Iris pigment epithelial cell (primary cell): Measurements from ENCODE around the gene FAM13C.
"Not testable (repeated sequence)": the region's sequence is repeated elsewhere in the genome, so short reads cannot be mapped to it uniquely, and the experiment has no call there.

Source experiments
- DNase-seq: peaks from one replicate; pipeline ENCODE4 v3.0.0-alpha.2; 2011; ENCODE audit warnings: low read depth

The FAM13C gene

DNA sequence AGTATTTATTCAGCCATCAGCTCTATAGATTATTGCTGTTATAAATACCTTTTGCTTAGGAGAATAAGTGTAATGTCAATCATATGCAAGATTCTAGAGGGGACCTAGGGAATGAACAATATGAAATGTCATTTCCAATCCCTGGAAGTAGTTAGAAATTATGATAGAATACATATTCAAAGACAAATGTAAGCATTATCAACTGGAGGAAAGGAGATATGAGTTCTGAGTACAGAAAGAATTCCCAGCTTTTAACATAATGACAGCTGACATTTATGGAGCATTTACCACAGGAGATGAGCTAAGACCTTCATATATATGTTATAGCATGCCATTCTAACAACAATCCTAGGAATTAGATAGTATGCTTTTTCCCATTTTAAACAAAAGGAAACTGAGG is 86.2 kb downstream of the FAM13C start:
- no peak for DNase-seq

DNA sequence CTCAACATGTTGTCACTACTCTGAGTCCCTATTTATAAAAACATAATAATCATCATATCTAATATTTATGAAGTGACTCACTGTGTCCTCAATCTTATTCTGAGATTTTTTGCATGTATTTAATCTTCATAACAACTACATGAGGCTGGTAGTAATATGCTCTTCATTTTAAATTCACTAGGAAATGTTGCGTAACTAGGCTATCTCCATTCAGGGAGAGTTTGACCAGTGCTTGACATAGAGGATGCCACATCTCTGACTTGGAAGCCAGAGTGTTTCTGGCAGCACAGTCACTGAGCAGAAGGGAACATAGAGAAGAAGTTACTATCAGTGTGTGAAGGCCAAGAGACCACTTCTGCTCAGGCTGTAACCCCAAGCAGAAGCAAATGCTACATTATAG is 88.9 kb downstream of the FAM13C start:
- no peak for DNase-seq

DNA sequence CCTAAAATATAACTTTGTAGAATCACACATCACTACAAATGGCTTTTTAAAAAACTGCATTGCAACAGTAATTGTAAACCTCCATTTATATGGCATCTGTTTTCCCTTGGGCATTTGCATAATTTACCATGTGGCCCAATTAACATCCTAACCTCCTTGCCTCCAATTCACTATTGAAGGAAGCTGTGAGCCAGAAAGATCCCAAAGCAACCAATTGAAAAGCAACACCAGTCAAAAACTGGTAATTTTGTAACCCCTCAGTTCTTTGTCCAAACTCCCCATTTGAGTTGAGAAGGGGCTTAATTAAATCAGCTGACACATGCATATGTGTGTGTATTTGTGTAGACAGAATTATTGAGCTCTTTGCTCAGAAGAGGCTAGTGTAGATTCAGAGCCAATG is 90.3 kb downstream of the FAM13C start:
- no peak for DNase-seq

DNA sequence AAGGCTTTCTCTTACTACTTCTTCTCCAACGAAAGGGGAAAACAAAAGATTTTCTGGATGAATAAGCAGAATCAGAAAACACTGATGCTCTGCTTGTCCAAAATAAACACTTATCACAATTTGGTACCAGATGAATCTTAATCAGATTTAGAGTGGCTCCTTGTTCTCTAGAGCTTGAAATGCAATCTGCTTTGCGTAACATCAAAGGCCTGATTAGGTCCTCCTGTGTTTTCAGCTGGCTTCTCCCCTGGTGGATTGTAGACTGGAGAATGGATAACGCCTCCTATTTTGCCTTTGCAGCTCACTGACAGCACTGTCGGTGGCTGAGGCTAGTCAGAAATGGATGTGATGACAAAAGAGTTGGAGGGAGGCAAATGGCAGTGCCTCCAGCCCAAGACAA is 91.2 kb downstream of the FAM13C start:
- no peak for DNase-seq

DNA sequence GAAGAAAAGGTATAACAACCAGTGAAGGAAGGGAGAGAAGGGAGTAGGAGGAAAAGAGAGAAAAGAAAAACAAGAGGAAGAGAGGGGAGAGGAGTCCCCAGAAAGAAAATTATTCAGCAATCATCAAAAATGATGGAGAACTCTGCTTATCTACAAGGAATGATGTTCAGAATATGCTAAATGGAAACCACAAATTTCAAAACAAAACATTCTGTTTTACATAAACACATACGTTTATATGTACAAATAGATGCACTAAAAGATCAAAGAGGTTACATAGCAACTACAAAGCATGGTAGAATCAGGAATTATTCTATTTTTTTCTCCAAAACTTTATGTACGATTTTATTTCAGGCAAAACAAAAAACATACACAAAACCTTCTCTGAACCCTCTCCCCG is 91.9 kb downstream of the FAM13C start:
- no peak for DNase-seq

DNA sequence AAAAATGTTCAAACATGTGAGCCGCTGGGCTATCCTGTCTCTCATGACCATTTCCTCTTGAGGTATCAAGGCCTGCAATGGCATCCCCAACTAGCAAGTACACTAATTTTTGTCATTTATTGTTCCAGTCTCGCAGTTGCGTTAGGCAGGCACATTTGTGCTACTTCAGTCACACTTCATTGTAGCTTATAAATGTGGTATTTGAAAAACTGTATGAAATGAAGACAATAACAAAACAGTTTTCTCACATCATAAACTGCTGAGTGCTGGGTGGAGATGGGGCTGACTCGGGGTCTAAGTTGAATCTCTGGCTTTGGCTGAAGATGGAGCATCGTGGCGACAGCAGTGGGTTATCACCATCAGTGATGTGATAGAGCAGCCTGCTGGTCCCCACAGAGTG is 92.7 kb downstream of the FAM13C start:
- DNase-seq: no peak

DNA sequence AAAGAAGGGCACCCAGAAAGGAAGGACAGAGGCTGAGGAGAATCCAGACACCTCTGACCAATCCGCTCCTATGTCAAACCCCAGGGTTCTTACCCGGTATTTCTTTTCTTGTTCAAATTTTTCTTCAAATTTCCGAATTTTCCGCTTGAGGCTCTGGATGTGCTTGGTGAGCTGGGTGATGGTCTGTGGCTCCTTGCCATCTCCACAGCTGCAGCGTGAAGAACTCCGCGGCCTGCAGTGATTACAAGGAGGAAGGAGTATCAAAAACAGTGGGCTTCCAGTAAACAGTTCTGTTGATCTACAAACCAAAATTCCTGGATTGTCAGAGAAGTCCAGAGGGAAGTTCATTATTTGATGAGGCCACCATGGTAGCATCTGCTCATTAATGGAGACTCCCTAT is 93.9 kb downstream of the FAM13C start:
- DNase-seq: no peak

DNA sequence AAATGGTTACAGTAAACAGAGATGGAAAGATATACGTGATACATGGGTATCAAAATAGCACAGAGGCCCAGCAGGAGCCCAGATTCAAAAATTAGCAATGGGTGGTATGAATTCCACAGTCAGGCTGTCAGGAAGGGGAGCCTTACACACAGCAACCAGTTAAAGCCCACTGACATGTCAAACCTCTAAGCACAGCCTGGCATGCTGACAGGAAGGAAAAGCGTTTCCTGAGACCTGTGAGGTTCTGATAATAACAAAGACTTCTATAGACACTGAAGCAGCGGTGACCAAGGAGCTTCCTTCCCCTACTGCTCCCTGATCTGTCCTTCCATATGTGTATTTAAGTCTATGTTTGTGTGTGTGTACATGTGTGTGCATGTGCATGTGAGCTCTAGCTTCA is 96.0 kb downstream of the FAM13C start:
- DNase-seq: no peak

DNA sequence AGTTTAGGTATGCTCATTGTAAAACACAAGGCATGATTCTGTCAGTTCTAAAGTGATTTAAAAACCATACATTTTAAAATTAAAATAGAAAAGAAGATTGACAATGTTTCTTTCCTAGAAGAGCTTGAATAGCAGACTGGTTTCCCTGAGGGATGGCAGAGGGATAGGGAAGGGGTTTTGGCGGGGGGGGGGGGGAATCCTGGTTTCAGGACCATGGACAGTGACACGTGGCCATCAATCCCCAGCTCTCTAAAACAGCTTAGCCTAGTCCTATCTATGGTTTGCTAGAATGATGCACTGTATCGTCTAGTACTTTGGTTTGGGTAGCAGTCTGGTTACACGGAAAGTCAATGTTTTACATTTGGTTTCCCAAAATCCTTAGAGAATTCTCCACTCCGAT is 97.2 kb downstream of the FAM13C start:
- no peak for DNase-seq

DNA sequence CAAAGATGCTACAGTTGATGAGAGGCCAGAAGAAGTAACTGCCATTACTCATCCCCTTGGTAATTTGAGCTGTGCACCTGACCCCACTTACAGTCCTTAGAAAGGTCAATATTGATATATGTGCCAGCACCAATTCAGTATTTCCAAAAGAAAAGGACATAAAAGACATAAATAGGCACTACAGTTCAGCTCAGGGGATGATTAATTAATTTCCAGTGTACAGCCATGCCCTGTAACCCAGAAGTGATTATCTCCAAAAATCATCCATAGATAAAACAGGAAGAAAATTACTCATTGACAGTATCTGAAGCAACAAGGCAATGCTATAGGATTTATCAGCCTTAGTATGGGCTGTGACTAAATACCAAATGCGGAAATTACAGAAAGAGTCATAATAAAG is 103.5 kb downstream of the FAM13C start:
- DNase-seq: no peak

DNA sequence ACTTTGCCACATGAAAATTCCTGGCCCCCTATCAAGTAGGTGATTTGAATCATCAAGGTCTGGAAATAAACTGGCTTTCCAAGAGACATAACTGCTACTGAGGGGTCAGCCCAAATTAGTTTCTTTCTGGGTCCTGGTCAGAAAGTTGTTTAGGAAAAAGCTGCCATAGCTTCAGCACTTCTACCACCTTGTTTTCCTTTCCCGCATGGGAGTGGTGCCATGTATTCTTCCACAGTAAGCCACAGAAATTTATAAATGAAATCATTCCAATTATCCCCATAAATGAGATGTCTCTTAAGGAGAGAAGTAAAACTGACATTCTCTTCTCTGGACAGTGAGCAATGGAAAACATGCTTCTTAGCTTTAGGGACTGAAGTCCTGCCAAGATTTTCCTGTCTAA is 105.1 kb downstream of the FAM13C start:
- DNase-seq: no peak

DNA sequence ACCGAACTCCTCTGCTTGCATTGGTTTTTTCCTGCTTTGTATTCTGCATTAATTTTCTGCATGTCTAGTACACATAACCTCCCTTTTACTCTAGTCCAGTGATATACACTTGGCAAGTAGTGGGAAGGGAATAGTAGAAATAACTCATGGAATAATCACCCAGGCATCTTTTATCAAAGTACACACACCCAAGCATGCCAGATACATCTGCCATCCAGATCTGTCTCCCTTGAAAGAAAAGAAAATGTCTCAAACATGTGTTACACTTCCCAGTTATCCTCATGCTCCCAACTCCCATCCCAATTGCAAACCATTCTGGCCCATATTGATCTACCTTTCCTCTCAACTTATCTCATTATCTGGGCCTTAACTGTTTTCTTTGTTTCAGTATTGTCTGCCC is 106.9 kb downstream of the FAM13C start:
- no peak for DNase-seq

DNA sequence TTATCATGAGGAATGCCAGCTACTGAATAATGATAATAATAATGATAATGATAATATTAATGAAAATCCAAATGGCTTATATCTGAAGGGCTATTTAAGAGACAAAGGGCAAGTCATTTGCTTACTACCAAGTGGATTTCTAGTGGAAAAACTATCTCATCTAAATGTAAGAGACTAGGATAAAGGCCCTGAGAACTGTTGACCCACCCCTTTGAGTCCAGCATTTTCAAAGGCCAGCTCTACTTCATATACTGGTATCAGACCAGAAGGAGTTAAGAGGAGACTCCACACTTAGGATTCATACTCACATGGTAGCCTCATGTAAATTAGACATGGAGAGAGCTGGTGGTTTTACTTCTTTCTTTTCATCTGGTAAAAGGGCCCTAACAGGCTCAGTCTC is 109.9 kb downstream of the FAM13C start:
- DNase-seq: no peak

DNA sequence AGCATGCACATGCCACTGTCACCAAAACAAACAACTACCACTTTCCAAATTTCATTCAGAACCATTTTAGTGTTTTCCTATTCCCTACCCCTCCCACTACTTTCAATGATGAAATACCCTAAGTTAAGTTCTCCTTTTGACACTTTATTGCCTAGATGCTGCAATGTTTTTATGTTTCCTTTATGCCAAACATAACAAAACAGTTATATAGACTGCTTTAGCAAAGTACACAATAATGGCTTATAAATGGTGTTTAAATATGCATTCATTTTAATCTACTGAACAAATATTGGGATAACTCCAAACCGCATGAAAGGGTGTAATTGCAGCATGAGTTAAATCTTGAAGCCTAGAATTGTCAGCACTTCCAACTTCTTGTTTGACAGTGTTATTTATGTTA is 116.7 kb downstream of the FAM13C start:
- DNase-seq: no peak

DNA sequence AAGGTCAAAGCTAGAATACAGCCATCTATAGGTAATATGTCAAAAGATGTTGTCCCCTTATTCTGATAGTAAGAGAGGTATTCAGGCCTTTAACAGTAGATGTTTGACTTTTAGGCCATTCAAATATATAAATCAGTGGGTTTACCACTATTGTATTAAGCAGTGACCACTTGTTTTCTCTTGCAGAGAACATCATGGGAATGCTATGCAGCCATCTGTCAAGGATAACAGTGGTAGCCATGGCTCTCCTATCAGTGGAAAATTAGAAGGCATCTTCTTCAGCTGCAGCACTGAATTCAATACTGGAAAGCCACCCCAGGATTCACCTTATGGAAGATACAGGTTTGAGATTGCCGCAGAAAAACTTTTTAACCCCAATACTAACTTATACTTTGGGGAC is 117.5 kb downstream of the FAM13C start:
- DNase-seq: no peak

DNA sequence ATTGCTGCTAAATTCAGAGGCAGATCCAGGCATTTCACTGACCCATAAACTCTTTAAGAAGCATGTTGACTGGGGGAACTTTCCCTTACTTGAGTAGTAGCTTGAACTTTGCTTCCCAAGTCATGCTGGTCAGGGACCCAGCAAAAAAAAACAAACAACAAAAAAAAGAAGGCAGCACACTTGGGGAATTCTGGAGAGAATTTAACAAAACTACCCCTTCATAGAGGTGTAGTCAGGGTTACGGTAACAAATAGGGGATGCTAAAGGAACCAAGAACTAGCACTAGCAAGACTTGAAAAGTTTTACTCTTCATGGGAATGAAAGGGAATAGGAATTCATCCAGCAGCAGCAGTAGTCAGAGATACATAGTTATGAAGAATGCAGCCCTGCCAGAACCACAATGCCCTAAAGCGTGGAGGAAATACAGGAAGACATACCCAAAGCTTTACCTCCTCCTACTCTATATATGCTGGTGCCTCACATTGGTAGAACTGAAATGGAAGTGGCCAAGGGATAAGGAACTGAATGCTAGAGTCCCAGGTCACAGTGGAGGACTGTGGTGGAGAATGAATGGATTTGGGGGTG is 118.6 kb downstream of the FAM13C start:
- no peak for DNase-seq

DNA sequence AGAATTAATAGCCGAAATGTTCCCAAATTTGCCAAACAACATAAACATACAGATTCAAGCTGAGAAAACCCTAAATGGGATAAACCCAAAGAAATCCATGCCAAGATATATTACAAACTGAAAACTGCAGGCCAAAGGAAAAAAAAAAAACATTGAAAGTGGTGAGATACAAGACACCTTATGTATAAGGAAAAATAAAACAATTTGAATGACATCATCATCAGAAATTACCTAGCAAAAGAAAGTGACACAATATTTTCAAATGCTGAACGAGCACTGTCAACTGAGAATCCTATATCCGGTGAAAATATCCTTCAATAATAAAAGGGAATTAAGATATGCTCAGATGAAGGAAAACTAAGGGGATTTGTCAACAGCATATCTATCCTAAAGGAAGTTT is 119.4 kb downstream of the FAM13C start:
- no peak for DNase-seq

DNA sequence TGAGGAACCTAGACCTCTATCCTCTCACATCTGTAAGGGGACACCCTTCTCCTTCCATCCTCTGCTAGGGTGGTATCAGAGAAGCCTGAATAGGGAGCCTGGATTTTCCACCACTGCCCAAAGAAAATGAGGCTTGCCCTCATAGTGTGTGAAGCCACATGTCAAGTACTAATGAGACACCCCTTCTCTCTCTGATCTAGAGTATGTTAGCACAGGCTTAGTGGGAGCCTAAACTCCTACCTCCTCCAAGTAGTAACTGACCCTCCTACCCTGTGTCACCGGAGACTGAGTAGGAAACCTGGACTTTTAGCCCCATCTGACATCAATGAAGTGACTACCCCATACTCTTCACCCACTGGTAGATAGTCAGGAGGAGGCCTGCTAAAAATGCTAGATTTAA is 120.3 kb downstream of the FAM13C start:
- DNase-seq: no peak

DNA sequence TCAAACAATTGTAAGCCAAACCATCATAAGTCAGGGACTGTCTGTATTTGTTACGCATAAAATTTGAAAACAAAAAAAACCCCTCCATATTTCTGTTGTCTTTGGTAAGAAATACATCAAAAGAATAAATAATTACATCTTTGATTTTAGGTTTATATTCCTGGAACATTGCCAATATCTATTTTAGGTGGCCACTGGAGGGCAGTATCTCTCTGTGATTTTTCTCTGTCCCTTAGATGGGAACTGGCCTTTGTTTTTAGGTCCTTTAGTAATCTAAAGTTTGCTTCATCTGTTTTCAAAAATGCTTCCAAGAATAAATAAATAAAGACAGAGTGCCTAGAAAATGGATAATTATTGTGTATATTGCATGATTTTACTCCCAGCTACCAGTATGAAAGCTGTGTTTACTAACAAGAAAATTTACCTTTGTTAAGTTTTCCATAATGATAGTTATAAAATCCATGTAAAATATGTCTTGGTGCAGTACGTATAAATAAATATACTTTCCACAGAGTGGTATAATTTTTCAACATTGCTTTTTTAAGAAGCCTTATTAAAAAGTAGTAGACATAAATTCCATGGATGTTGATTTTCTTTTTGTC is 121.7 kb downstream of the FAM13C start:
- peak; percentile 42 for DNase-seq

DNA sequence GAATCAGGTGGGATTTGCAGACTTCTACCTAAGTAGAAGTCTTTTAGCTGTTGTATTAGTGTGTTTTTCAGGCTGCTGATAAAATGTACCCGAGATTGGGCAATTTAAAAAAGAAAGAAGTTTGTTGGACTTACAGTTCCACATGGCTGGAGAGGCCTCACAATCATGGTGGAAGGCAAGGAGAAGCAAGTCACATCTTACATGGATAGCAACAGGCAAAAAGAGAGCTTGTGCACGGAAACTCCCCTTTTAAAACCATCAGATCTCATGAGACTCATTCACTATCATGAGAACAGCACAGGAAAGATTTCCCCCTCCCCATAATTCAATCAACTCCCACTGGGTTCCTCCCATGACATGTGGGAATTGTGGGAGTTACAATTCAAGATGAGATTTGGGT is 123.2 kb downstream of the FAM13C start:
- DNase-seq: not testable (repeated sequence)

DNA sequence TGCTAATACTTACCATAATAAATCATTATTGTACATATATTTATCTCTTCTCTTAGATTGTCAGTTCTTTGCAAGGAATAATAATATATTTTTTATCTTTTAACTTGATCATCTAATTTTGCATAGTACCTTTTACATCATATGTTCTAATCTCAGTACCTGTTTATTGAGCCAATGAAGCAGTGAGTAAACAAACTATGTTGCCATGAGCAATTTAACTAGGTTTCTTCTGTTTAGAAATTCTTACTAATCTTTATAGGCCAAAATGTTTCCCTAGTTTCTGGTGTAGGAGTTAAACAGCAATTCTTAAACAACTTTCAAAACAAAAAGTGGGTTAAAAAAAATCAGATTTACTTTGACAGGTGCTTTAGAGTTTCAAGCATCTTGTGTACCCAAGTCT is 124.6 kb downstream of the FAM13C start:
- no peak for DNase-seq

DNA sequence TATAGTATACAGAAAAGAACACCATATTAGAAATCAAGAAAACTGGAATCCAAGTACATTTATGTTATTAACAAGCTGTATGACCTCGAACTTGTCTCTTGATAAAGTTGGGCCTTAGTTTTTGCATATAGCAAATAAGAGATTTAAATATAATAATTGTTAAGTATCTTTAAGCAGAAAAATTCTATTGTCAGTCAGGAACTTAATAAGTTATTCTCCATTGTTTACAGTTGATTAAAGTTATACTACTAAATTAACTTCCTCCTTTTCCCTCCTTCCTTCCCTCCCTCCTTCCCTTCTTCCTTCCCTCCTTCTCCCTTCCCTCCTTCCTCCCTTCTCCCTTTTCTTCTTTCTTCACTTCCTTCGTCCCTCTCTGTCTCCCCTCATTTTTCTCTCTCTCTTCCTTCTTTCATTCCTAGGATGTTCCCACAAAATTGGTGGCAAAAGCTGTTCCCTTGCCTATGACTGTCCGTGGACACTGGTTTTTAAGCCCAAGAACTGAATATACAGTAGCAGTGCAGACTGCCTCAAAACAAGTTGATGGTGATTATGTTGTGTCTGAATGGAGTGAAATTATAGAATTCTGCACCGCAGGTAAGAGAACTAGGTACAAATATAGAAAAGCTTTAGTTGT is 126.2 kb downstream of the FAM13C start:
- no peak for DNase-seq

DNA sequence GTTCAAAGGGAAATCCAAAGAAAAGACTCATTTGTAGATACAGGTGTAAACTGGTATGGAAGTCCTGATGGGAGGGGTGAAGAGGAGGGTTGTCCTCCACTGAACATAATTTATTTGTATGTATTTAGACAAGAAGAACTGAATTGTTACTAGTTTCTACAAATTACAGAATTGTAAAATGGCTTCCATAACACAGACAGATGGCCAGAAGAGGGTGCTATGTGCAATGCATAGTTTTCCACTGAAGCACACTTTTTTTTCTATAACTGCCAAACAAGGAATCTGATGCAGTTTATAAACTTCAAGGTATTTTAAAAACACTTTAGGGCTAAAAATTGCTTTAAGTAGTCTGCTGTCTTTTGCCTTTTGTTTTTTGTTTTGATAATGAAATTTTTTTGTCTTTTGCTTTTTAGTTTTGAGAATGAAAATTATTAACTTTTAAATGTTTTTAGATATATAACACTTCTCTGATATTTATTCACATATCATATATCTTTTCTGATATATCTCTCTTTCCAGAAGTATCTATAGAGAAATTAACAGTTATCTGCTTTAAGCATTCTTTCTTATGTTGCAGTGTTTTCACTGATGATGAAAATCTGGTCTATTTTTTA is 127.4 kb downstream of the FAM13C start:
- peak; percentile 50 for DNase-seq

DNA sequence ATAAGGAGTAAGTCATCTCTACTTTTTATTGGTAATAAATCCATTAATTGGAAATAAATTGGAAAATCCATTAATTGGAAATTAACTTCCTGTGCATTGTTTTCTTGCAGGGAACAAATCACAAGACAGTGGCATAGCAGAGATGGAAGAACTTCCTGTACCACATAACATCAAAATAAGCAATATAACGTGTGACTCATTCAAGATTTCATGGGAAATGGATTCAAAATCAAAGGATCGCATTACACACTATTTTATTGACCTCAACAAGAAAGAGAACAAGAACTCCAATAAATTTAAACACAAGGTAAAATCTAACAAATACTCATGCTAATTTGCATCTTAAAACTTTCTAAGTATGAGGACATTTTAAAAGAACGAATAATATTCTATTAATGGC is 128.2 kb downstream of the FAM13C start:
- peak; percentile 53 for DNase-seq
